ENCODE data around the gene SBNO2.

Gene SBNO2

DNA sequence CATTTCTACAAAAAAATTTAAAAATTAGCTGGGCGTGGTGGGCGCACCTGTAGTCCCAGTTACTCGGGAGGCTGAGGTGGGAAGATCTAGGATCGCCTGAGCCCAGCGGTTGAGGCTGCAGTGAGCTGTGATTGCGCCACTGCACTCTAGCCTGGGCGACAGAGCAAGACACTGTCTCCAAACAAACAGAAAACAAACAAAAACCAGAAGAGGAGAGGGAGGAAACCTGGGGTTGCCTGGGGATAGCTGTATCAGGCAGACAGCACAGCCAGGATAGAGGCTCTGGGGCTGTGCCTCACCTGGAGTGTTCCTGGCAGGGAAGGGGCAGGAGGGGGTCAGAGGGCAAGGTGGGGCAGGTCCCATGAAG, 76.3 kb downstream of the SBNO2 start:
- H3K4me3 ChIP-seq (ENCODE audit: low read length) = no peak overlapping the region
- H3K36me3 ChIP-seq (ENCODE audit: insufficient read depth, low read length) = no peaks in the 10 kb centered on the region
- H3K4me2 ChIP-seq (ENCODE audit: low read length) = no peak overlapping the region
- no peak overlapping the region for H3K9ac ChIP-seq (ENCODE audit: low read depth, low read length)
- H3K9me3 ChIP-seq (replicated peaks; ENCODE audit: low read length) = no peaks in the 10 kb centered on the region
- peaks cover 47% of the 10 kb centered on the region for H3K4me1 ChIP-seq (ENCODE audit: control insufficient read depth, insufficient read depth, low read length)
- no peaks in the 10 kb centered on the region for H3K27me3 ChIP-seq (ENCODE audit: control insufficient read depth, insufficient read depth, low read length)

DNA sequence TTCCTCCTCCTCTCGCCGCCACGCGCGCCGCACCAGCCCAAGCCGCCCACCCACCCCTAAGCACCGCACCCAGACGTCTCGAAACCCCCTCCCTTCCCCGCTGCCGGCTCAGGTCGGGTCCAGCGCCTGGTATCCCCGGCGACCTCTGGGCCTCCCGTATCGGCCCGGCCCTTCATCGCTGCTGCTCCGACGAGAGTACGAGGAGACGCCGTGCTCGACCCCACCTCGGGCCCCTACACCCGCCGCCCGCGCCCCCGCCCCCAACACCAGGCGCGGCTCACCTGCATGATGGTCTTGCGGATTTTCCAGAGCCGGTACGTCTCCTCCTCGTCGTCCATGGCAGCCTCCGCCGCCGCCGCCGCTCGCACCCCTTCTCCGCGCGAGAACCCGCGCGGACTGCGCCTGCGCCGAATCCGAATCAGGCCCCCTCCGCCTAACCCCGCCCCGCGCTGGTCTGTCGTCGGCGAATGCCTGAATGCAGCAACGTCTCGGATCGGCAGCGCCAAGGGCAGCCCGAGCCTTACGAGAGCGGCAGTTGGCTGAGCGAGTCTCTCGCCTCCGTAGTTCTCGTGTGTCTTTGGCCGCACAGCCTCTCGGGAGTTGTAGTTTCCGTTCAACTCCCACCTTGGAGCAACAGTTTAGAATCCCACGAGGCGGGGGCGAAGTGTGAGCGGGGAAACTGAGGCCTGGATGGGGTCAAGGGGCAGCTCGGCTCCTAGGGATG, 78.9 kb downstream of the SBNO2 start, which contains the start of gene POLR2E:
TSS of gene POLR2E (minus strand) at position 398 of the 724 bp plus-strand sequence. CDS start at position 338, 60 bp downstream.
- peaks cover 12% of the 10 kb centered on the region for H3K36me3 ChIP-seq (ENCODE audit: insufficient read depth, low read length)
- peak within 1 kb of the TSS; percentile 93 for H3K4me3 ChIP-seq (ENCODE audit: low read length)
- peak within 1 kb of the TSS; percentile 88 for H3K9ac ChIP-seq (ENCODE audit: low read depth, low read length)
- no peaks in the 10 kb centered on the region for H3K9me3 ChIP-seq (replicated peaks; ENCODE audit: low read length)
- peaks cover 33% of the 10 kb centered on the region for H3K4me1 ChIP-seq (ENCODE audit: control insufficient read depth, insufficient read depth, low read length)
- H3K4me2 ChIP-seq (ENCODE audit: low read length) = peak within 1 kb of the TSS; percentile 87
- no peaks in the 10 kb centered on the region for H3K27me3 ChIP-seq (ENCODE audit: control insufficient read depth, insufficient read depth, low read length)

DNA sequence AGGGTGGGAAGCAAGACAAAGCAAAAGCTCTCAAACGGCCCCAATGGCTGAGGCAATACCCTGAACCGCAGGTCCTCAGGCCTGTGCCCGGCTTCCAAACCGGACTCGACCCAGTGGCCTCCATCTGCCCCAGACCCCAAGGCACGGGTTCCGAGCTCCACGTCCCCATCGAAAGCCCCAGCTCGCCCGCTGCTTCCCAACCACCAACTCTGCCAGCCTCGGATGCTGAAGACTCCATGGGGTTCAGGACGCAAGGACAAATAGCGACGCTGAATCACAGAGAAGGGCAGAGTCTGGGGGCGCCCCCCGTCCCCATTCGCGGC, 79.5 kb downstream of the SBNO2 start:
- H3K27me3 ChIP-seq (ENCODE audit: control insufficient read depth, insufficient read depth, low read length) = no peaks in the 10 kb centered on the region
- peaks cover 29% of the 10 kb centered on the region for H3K4me1 ChIP-seq (ENCODE audit: control insufficient read depth, insufficient read depth, low read length)
- no peaks in the 10 kb centered on the region for H3K9me3 ChIP-seq (replicated peaks; ENCODE audit: low read length)
- peaks cover 13% of the 10 kb centered on the region for H3K36me3 ChIP-seq (ENCODE audit: insufficient read depth, low read length)
- H3K4me3 ChIP-seq (ENCODE audit: low read length) = peak overlapping the region; percentile 93
- H3K4me2 ChIP-seq (ENCODE audit: low read length) = peak overlapping the region; percentile 87
- H3K9ac ChIP-seq (ENCODE audit: low read depth, low read length) = peak overlapping the region; percentile 88

DNA sequence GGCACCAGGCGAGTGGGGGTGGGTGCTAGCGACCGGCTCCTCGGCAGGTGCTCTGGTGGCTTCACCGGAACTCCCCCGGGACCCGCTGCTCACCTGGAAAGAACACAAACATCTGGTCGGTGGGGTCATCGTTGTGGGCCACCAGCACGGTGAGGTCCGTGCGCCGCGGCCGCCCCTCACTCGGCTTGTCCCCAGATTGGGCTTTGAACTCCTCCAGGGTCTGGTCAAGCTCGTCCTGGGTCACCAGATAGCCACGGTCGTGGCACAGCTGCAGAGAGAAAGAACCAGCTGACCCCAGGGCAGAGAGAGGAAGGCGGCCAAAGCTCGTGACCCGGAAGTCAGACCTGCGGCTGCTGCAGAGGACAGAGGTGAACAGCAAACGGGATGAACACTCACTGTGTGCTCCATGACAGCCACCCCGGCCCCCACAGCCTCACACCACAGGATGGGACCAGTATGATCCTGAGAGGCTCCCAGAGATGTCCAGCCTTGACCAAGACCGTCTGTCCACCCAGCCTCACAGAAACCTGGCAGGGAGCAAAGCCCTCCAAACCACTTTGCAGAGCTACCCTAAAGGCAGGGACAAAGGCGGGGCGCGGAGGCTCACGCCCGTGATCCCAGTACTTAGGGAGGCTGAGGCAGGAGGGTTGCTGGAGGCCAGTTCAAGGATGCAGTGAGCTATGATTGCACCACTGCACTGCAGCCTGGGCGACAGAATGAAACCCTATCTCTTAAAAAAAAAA, 80.1 kb downstream of the SBNO2 start:
- peaks cover 25% of the 10 kb centered on the region for H3K4me1 ChIP-seq (ENCODE audit: control insufficient read depth, insufficient read depth, low read length)
- H3K36me3 ChIP-seq (ENCODE audit: insufficient read depth, low read length) = peaks cover 19% of the 10 kb centered on the region
- H3K9me3 ChIP-seq (replicated peaks; ENCODE audit: low read length) = no peaks in the 10 kb centered on the region
- peak overlapping the region; percentile 88 for H3K9ac ChIP-seq (ENCODE audit: low read depth, low read length)
- H3K4me2 ChIP-seq (ENCODE audit: low read length) = peak overlapping the region; percentile 87
- no peaks in the 10 kb centered on the region for H3K27me3 ChIP-seq (ENCODE audit: control insufficient read depth, insufficient read depth, low read length)
- peak overlapping the region; percentile 93 for H3K4me3 ChIP-seq (ENCODE audit: low read length)

DNA sequence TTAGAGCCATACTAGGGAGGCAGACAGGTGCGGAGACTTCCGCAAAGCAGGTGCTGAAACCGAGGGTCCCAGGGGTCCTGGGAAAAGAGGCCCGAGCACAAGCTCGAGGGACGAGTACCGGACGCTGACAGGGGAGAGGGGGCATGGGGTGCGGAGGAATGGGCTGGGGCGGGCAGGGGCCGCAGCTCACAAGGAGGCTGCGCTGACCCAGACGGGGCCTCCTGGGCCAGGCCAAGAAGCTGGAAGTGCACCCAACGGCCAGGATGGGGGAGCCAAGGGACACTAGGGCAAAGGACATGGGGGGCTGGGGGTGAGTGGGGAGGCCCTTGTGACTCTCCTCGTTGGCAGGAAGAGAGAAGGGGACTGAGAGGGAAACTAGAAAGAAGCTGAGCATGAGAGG, 80.7 kb downstream of the SBNO2 start:
- Histone ChIP-seq H3K9ac (ENCODE audit: low read depth, low read length) (peak overlapping the region; percentile 88), H3K9me3 (replicated peaks; ENCODE audit: low read length) (no peaks in the 10 kb centered on the region), H3K4me1 (ENCODE audit: control insufficient read depth, insufficient read depth, low read length) (peaks cover 18% of the 10 kb centered on the region), H3K4me2 (ENCODE audit: low read length) (peak overlapping the region; percentile 87), H3K27me3 (ENCODE audit: control insufficient read depth, insufficient read depth, low read length) (no peaks in the 10 kb centered on the region), H3K4me3 (ENCODE audit: low read length) (peak overlapping the region; percentile 93), H3K36me3 (ENCODE audit: insufficient read depth, low read length) (peaks cover 25% of the 10 kb centered on the region)

DNA sequence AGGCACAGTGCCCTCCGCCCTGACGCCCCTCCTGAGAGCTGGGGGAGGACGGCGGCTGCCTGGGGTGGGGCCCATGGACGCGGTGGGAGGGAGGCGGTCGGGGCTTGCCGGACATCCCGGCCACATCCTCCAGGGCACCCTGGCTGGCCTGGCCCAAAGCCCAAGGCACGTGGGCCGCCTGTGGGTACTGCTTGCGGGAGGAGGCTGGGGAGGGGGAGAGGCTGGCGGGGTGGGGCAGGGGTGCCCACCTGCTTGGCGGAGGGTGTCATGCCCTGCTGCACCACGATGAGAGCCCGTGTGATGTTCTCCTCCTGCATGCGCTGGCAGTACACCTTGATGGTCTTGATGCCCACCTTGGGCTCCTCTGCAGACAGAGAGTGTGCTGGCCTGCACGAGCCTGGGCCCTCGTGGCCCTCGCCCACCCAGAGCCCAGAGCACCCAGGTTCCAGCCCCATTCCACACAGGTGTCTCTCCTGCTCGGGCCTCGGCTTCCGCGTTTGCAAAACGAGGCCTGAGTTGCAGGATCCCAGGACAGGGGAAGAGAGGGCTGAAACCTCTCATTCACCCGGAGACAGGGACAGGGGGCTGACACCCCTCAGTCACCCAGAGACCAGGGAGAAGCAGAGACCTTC, 82.4 kb downstream of the SBNO2 start:
- no peak overlapping the region for H3K4me2 ChIP-seq (ENCODE audit: low read length)
- no peaks in the 10 kb centered on the region for H3K9me3 ChIP-seq (replicated peaks; ENCODE audit: low read length)
- peaks cover 15% of the 10 kb centered on the region for H3K4me1 ChIP-seq (ENCODE audit: control insufficient read depth, insufficient read depth, low read length)
- H3K27me3 ChIP-seq (ENCODE audit: control insufficient read depth, insufficient read depth, low read length) = no peaks in the 10 kb centered on the region
- H3K36me3 ChIP-seq (ENCODE audit: insufficient read depth, low read length) = peaks cover 35% of the 10 kb centered on the region
- H3K9ac ChIP-seq (ENCODE audit: low read depth, low read length) = no peak overlapping the region
- no peak overlapping the region for H3K4me3 ChIP-seq (ENCODE audit: low read length)

DNA sequence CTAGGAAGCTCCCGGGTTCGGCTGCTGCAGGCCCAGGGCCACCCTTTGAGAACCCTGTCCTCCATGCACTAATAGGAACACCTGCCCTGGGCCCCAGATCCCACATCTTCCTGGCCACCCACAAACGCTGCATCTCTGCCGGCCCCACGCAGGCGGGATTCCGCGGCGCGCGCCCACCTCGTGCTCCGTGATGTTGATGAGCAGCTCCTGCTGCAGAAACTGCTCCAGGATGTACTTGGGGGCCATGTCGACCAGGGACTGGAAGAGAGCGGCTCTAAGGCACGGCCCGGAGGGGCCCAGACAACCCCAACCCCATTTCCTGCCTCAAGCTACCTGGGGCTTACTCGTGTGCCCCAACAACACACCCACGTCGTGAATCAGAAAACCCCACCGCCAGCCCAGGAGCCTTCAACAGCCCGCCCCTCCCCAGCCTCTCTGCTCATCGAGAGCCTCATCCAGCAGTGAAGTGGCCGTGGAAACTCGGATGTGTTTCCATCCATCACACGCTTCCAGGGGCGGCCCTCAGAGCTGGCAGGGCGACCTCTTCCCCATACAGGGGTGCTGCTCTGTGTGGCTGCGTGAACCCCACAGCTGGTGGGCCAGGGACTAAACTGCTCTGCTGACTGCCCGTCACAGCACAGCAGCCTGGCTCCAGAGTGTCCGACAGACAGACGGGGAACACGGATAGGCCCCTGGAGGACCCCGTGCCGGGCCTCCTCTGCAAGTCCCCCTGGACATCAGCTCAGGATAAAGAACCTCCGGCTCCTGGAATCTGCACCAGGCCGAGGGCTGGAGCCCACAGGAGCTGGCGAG, 83.1 kb downstream of the SBNO2 start:
- no peaks in the 10 kb centered on the region for H3K9me3 ChIP-seq (replicated peaks; ENCODE audit: low read length)
- H3K4me3 ChIP-seq (ENCODE audit: low read length) = no peak overlapping the region
- H3K4me1 ChIP-seq (ENCODE audit: control insufficient read depth, insufficient read depth, low read length) = peaks cover 15% of the 10 kb centered on the region
- no peak overlapping the region for H3K4me2 ChIP-seq (ENCODE audit: low read length)
- no peak overlapping the region for H3K9ac ChIP-seq (ENCODE audit: low read depth, low read length)
- H3K36me3 ChIP-seq (ENCODE audit: insufficient read depth, low read length) = peaks cover 35% of the 10 kb centered on the region
- peaks cover 3% of the 10 kb centered on the region for H3K27me3 ChIP-seq (ENCODE audit: control insufficient read depth, insufficient read depth, low read length)

DNA sequence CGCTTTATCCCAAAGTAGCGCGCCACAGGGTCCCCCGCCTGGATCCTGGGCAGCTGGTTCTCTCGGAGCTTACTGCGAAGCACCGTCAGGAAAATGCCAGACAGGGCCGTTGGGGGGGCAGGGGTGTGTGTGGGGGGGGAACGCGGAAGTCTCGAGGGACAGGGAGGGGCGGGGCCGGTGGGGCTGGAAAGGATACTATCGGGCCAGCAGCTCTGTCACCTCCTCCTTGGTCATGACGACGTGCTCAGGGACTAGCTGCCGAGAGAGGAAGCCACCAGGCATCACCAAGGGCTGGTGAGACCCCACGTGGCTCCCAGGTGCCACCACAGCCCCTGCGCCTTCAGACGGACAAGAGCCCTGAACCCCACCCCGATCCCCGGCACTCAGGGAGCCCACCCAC, 84.2 kb downstream of the SBNO2 start:
- Histone ChIP-seq H3K4me2 (ENCODE audit: low read length) (no peak overlapping the region), H3K9ac (ENCODE audit: low read depth, low read length) (no peak overlapping the region), H3K4me3 (ENCODE audit: low read length) (no peak overlapping the region), H3K27me3 (ENCODE audit: control insufficient read depth, insufficient read depth, low read length) (peaks cover 10% of the 10 kb centered on the region), H3K9me3 (replicated peaks; ENCODE audit: low read length) (no peaks in the 10 kb centered on the region), H3K4me1 (ENCODE audit: control insufficient read depth, insufficient read depth, low read length) (peaks cover 11% of the 10 kb centered on the region), H3K36me3 (ENCODE audit: insufficient read depth, low read length) (peaks cover 35% of the 10 kb centered on the region)

DNA sequence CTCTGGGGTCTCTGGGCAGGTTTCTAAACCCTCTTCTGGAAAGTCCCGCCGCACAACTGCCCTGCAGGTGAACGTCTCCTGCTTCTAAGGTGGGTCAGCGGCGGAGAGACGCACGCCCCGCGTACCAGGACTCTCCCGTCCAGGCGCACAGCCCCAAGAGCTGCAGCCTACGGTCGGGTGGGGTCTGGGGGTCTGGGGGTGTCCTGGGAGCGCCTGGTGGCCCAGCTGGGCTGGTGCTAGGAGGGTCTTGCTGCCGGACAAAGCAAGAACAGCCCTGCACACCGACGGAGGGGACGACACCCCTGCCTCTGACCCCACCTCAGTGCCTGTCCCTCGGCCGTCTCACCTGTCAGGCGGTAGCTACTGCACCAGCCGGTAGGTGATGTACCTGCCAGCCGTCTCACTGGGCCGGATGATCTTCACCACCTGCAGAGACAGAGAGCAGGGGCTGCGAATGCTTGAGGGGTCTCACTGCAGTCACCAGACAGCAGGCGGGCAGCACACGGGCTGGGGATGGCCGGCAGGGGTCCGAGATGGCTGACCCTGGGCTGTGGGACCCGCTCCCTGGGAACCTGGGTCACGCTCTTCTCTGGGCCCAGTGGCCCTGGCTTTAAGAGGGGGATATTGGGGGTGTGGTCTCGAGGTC, 84.8 kb downstream of the SBNO2 start:
- H3K36me3 ChIP-seq (ENCODE audit: insufficient read depth, low read length) = peaks cover 35% of the 10 kb centered on the region
- peaks cover 11% of the 10 kb centered on the region for H3K4me1 ChIP-seq (ENCODE audit: control insufficient read depth, insufficient read depth, low read length)
- no peak overlapping the region for H3K4me3 ChIP-seq (ENCODE audit: low read length)
- peaks cover 14% of the 10 kb centered on the region for H3K27me3 ChIP-seq (ENCODE audit: control insufficient read depth, insufficient read depth, low read length)
- no peak overlapping the region for H3K9ac ChIP-seq (ENCODE audit: low read depth, low read length)
- no peak overlapping the region for H3K4me2 ChIP-seq (ENCODE audit: low read length)
- H3K9me3 ChIP-seq (replicated peaks; ENCODE audit: low read length) = no peaks in the 10 kb centered on the region

DNA sequence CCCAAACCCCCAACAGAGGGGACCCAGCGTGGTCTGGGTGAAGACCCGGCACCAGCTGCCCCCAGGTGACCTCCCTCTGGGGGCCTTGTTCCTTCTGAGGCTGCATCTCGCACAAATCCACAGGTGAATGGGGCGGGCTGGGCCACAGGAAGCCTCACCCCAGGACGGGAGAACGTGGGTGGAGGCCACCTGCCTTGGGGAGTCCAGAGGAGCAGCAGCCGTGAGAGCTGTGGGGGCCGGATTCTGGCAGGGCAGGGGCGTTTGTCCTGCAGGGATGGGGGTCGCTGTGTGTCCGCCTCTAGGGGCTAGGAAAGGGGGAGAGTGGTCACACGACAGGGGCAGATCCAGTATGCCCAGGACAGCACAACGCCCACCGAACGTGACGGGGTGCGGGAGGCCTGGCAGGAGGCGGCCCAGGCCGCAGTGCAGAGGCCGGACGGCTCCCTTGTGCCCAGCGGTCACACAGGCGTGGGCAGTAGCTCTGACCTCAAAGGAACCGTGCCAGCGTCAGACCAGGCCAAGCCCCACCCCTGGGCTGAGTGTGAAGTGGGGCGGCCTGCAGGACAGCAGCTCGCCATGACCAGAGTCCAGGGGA, 85.6 kb downstream of the SBNO2 start:
- no peak overlapping the region for H3K9ac ChIP-seq (ENCODE audit: low read depth, low read length)
- H3K4me3 ChIP-seq (ENCODE audit: low read length) = no peak overlapping the region
- H3K4me1 ChIP-seq (ENCODE audit: control insufficient read depth, insufficient read depth, low read length) = peaks cover 4% of the 10 kb centered on the region
- H3K27me3 ChIP-seq (ENCODE audit: control insufficient read depth, insufficient read depth, low read length) = peaks cover 17% of the 10 kb centered on the region
- H3K9me3 ChIP-seq (replicated peaks; ENCODE audit: low read length) = no peaks in the 10 kb centered on the region
- H3K36me3 ChIP-seq (ENCODE audit: insufficient read depth, low read length) = peaks cover 35% of the 10 kb centered on the region
- H3K4me2 ChIP-seq (ENCODE audit: low read length) = no peak overlapping the region
